ENCODE data around the gene CLPTM1L.
A peak's percentile ranks its signal among the peaks of the same experiment; 100 is the strongest.
"Not testable (repeated sequence)": the region's sequence is repeated elsewhere in the genome, so short reads cannot be mapped to it uniquely, and the experiment has no call there.

The CLPTM1L gene

DNA sequence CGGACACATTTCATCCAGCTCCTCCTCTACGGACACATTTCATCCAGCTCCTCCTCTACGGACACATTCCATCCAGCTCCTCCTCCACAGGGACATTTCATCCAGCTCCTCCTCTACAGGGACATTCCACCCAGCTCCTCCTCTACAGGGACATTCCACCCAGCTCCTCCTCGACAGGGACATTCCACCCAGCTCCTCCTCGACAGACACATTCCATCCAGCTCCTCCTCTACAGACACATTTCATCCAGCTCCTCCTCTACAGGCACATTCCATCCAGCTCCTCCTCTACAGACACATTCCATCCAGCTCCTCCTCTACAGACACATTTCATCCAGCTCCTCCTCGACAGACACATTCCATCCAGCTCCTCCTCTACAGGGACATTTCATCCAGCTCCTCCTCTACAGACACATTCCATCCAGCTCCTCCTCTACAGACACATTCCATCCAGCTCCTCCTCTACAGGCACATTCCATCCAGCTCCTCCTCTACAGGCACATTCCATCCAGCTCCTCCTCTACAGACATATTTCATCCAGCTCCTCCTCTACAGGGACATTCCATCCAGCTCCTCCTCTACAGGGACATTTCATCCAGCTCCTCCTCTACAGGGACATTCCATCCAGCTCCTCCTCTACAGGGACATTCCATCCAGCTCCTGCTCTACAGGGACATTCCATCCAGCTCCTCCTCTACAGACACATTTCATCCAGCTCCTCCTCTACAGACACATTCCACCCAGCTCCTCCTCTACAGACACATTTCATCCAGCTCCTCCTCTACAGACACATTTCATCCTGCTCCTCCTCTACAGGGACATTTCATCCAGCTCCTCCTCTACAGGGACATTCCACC lies 17.8 kb downstream of the CLPTM1L start:
- DNase-seq (ENCODE audit: low spot score) = peak; percentile 43

- not testable (repeated sequence) for DNase-seq (ENCODE audit: low spot score)
Measured at GRCh38 chr5:1326532-1326875, 18.4 kb downstream of the CLPTM1L start.

GRCh38 chr5:1325870-1326531 lies 18.9 kb downstream of the CLPTM1L start:
- DNase-seq (ENCODE audit: low spot score) = peak; percentile 71

- DNase-seq (ENCODE audit: low spot score) = no peak
Measured at GRCh38 chr5:1325191-1325741, 19.6 kb downstream of the CLPTM1L start.

- no peak for DNase-seq (ENCODE audit: low spot score)
Measured at GRCh38 chr5:1324719-1325190, 20.1 kb downstream of the CLPTM1L start.

GRCh38 chr5:1324301-1324700 lies 20.6 kb downstream of the CLPTM1L start:
- no peak for DNase-seq (ENCODE audit: low spot score)

- DNase-seq (ENCODE audit: low spot score) = no peak
Measured at GRCh38 chr5:1323803-1324173, 21.1 kb downstream of the CLPTM1L start.

DNA sequence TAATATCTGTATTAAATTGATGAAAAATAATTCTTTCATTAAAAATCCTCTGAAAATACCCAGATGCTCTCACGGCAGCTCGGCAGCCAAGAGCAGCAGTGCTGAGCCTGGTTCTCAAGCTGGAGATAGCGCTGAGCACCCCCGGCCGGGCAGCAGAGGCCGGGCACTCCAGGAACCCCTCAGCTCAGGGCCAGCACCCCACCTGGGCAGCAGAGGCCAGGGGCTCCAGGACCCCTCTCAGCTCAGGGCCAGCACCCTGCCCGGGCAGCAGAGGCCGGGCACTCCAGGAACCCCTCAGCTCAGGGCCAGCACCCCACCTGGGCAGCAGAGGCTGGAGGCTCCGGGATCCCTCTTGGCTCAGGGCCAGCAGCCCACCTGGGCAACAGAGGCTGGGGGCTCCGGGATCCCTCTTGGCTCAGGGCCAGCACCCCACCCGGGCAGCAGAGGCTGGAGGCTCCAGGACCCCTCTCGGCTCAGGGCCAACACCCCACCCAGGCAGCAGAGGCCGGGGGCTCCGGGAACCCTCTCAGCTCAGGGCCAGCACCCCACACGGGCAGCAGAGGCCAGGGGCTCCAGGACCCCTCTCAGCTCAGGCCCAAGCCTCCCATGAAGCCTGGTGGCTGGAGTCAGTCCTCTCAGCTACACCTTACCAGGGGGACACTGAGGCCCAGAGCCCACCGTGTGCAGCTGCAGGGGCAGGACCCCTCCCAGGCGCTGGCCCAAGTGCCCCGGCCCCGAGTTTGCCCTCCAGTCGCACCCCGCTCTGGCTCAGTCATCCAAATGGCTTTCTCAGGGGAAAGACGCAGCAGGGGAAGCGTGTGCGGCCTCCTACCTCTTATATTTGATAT lies 21.7 kb downstream of the CLPTM1L start:
- DNase-seq (ENCODE audit: low spot score) = no peak

DNA sequence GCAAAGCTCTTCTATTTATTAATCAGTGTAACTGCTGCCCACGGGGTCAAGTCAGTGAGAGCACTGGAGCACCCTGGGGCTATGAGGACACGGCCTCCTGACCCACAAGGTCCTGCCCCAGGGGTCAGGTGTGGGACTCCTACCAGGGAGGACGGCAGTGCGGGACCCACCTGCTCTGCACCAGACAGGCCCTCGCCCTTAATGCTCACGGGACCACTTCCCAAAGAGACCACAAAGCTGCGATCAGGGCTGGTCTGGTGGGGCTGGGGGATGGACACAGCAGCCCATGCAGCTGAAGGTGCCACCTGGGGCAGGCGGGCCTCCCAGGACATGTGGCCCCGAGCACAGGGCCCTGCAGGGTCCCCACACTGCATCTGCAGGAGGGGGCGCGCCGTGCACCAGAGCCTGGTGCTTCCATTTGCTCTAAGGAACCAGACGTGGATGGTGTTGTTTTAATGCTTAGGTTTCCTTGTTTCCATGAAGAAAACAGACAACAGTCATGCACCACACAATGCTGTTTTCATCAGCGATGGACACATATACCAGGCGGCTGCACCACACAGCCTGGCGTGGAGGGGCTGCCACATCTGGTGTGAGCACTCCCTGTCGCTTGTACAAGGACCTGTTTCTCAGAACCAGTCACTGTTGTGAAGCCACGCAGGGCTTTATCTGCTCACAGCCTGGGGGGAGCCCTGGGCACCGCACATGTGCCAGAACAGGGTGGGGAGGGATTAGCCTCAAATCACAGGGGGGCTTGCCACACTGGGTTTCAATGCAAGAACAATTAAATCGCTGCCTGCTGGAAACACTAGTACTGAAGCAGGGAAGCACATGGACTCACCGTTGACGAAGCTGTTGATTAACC lies 22.6 kb downstream of the CLPTM1L start:
- DNase-seq (ENCODE audit: low spot score) = no peak

DNA sequence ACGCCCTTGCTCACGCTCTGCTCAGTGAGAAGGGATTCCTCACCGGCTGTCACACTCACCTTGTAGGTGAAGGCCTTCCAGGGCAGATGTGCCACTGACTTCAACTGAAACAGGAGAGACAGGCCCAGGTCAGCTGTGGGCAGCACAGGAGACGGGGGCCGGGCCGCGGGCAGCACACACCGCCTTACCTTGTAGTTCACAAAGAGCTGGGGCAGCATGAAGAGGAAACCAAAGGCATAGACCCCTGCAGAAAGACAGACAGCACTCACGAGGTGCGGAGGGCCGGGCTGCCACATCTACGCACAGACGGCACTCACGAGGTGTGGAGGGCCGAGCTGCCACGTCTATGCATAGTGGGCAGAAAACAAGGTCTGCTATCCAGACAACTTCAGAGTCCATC lies 23.3 kb downstream of the CLPTM1L start:
- DNase-seq (ENCODE audit: low spot score) = no peak

DNA sequence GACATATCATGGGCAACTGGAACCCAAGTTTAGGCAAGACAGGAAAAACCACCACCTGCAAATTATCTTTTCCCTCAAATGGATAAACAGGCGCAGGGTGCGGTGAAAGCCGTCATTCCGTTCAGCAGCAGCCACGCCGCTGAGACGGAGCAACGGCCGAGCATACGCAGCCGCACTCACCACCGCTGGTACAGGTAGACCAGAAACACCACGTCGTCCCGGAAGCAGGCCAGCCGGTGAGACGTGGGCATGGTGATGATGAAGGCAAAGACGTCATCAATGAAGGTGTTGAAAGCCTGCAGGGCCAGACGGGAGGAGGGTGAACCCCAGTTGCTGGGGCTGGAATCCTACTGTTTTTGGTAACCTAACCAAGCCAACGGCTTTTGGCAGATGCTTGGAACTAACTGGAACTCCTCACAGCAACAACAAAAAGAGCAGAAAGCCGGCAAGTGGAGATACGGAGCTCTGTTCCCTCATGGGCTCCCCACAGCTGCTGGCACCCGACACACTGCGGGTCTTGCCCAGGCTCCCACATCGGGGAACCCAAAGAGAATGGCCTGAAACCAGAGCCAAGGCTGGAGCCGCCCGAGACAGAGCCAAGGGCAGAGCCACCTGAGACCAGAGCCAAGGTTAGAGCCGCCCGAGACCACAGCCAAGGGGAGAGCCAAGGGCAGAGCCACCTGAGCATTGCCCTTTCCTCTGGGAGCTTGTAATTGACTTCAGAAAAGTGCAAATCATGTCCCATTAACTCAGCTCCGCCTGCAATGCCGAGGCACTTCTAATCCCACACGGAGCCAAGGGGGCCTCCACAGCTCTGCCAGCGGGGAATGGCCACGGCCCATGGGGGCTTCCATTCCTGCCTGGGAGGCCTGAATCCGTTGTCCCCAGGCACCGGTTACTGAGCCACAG lies 24.2 kb downstream of the CLPTM1L start:
- DNase-seq (ENCODE audit: low spot score) = no peak

DNA sequence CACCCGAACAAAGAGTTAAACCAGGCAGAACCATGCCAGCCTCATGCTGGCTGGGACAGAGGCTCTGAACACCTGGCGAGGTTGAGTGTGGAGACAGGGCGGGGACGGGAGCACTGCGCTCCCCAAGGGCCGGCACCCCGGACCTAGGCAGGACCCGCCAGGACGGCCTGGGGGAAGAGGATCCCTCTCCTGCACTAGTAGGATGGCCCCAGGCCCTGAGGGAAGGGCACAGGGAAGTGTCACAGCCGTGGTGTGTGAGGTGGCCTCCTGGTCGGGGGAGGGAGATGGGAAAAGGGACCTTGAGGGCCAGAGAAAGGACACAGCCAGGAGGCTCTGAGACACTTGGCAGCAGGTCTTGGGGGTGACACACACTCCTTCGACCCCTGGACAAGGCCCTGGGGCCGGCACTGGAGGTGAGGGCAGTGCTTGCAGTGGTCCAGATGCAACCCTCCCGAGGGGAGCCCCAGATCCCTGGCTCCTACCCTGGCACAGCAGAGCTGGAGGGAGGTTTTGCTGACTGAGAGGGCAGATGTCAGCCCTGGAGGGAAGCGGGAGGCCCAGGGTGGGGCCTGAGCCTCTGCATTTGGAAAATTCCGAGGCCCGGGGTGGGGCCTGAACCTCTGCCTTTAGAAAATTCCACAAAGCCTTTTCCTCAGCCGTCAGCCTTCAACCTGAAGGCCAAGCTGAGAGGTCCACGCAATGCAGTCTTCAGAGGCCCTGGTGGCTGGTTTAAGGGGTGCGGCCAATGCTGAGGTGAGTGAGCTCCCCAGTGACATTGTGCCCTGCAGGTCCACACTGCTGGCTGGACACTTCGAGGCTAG lies 25.3 kb downstream of the CLPTM1L start:
- no peak for DNase-seq (ENCODE audit: low spot score)

DNA sequence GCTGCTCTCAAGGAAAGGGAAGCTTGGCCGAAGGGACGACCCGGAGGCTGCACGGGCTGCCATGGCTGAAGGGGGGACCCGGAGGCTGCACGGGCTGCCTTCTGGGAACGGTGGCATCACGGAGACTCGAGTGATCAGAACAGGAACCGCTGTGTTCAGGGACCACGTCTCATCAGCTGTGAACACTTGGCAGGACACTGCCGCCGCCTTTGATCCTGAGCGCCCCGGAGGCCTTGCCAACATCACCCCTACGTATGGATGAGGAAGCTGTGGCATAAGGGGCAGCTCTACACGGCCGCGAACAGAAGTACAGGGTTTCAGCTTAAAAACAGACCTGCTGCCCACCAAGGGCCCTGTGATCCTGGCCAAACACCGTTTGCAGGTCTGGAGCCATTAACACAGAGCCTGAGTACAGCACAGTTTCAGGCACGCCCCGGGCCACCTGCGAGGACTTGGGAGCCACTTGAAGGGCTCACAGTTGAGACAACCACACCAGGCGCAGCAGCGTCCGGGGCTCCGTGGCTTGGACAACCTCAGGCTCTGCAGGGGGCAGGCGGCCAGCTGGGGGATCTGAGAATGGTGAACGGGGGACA lies 26.1 kb downstream of the CLPTM1L start:
- no peak for DNase-seq (ENCODE audit: low spot score)

GRCh38 chr5:1317921-1318565 lies 26.9 kb downstream of the CLPTM1L start:
- no peak for DNase-seq (ENCODE audit: low spot score)

DNA sequence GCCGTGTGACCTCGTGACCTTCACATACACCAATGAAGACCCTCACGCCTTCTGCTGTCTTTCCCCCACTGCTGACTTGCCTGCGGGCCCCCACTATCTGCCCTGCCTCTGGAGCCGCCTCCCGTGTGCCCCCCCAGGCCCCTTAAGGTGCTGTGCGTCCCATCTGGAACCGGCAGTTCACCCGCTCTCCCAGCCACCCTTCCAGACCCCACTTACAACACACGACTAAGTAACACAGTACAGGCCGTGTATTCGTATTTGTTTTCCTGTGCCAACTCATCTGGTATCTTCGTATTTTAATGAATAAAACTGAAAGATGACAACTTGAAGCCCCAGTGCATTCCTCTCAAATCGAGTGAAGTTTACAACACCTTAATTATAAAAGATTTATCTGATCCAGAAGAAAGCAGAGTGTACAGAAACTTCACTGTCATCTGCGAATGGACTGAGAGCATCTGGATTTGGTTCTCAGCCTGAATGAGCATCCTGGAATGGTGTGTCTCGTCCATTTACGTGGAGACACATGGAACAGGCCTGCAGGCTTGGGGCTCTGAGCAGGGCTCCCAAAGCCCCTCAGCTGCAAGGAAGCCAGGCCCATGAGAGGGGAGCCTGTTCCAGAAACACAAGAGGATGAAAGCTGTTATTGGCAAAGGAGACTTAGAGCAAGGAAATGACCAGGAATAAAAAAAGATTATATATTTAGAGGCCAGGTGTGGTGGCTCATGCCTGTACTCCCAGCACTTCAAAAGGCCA lies 28.1 kb downstream of the CLPTM1L start:
- DNase-seq (ENCODE audit: low spot score) = no peak

DNA sequence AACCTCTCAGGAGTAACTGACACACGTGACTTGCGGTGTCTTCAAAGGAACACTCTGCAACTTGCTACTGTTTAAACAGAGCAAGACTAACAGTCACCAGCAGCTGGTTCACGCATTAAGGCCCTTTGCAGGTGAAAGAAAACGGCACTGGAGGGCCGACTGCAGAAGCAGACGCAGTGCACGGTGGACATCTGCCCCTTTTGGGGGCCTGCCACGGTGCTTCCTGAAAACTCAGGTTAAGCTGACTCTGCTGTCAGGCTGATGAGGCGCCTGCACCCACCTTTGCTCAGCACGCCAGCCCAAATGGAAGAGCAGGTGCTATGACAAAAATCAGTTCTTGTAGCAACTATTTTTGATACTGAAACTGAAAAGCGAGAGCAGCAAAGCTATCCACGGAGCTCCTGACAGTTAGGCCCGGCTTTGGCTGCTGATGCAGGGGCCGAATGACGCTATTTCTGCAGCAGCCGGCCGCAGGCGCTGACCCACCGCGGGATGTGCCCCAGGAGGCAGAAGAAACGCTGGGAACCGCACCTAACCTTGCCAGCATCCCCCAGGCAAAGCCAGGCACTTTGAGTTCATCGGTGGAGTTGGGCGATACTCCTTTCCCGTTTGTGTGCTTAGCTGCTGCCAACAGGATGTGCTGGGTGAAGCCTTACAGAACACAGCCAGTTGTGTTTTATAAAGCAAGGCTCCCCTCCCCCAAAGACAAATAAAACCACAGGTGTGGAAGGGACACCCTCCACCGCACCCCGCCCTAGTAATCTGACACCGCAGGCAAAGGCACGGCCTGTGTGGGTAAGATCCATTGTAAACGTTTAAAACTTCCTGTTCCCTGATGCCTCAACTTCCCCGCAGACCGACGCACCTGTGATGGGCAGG lies 29.0 kb downstream of the CLPTM1L start:
- peak; percentile 98 for DNase-seq (ENCODE audit: low spot score)
